GM23338 (cell line): ENCODE measurements around the gene ZNF324B. TPM values are rescaled to one million over a fixed set of nuclear protein-coding genes. Genes with fewer than 3 reads are reported as not detected.
A peak's percentile ranks its signal among the peaks of the same experiment; 100 is the strongest.

Source experiments
- ATAC-seq: fragments of 200-7000 bp; cut with Tn5 transposase; 3 replicates; pipeline ENCODE4 v1.9.1; 2020
- DNase-seq: peaks from one replicate; pipeline ENCODE4 v3.0.0-alpha.2; 2015; ENCODE audit warnings: low spot score
- H2AFZ ChIP-seq: fragments of 200-600 bp; sonication (generic); 2 replicates; pipeline ENCODE4 v1.8.0; 2016; ENCODE audit warnings: antibody characterized with exemption, mild to moderate bottlenecking, moderate library complexity
- H3F3A ChIP-seq: fragments of 200-600 bp; sonication (generic); replicated peaks from 2 replicates; pipeline ENCODE4 v1.8.0; 2017; ENCODE audit warnings: antibody characterized with exemption, mixed run types, low read depth
- H3K27ac ChIP-seq: fragments of 200-600 bp; sonication (generic); 2 replicates; pipeline ENCODE4 v1.6.1; 2016; ENCODE audit warnings: low read depth
- H3K27me3 ChIP-seq: fragments of 200-600 bp; sonication (generic); 2 replicates; pipeline ENCODE4 v1.8.0; 2016; ENCODE audit warnings: mild to moderate bottlenecking, mixed run types, moderate library complexity; ENCODE audit not compliant: insufficient read depth
- H3K36me3 ChIP-seq: fragments of 200-600 bp; sonication (generic); 2 replicates; pipeline ENCODE4 v1.8.0; 2016; ENCODE audit warnings: mild to moderate bottlenecking; ENCODE audit not compliant: insufficient read depth
- H3K4me1 ChIP-seq: fragments of 200-600 bp; sonication (generic); 2 replicates; pipeline ENCODE4 v1.8.0; 2016; ENCODE audit warnings: mild to moderate bottlenecking, moderate library complexity; ENCODE audit not compliant: insufficient read depth
- H3K4me2 ChIP-seq: fragments of 200-600 bp; sonication (generic); 2 replicates; pipeline ENCODE4 v1.7.1; 2017; ENCODE audit warnings: mixed run types
- H3K4me3 ChIP-seq: fragments of 200-600 bp; sonication (generic); 2 replicates; pipeline ENCODE4 v1.6.1; 2016; ENCODE audit warnings: mixed run types
- H3K79me2 ChIP-seq: fragments of 200-600 bp; sonication (generic); replicated peaks from 2 replicates; pipeline ENCODE4 v1.8.0; 2017; ENCODE audit warnings: mild to moderate bottlenecking; ENCODE audit not compliant: insufficient read depth
- H3K9me2 ChIP-seq: fragments of 200-600 bp; sonication (generic); 2 replicates; pipeline ENCODE4 v1.8.0; 2017; ENCODE audit not compliant: insufficient read depth
- H4K20me1 ChIP-seq: fragments of 200-600 bp; sonication (generic); replicated peaks from 2 replicates; pipeline ENCODE4 v1.8.0; 2017; ENCODE audit warnings: mild to moderate bottlenecking; ENCODE audit not compliant: insufficient read depth
- H3K27ac Mint-ChIP-seq: 2 replicates; pipeline ENCODE4 v1.8.0; 2020; ENCODE audit warnings: inconsistent platforms, mild to moderate bottlenecking, moderate library complexity, mixed read lengths
- H3K27me3 Mint-ChIP-seq: 3 replicates; pipeline ENCODE4 v1.8.0; 2022; ENCODE audit warnings: low read depth, mild to moderate bottlenecking, moderate library complexity, mixed read lengths, inconsistent platforms; ENCODE audit not compliant: insufficient read depth, poor library complexity
- H3K36me3 Mint-ChIP-seq: 3 replicates; pipeline ENCODE4 v1.8.0; 2021; ENCODE audit warnings: low read depth, mild to moderate bottlenecking, inconsistent platforms, moderate library complexity, mixed read lengths
- H3K4me1 Mint-ChIP-seq: 3 replicates; pipeline ENCODE4 v1.8.0; 2020; ENCODE audit warnings: mild to moderate bottlenecking, inconsistent platforms, mixed read lengths
- H3K4me3 Mint-ChIP-seq: 3 replicates; pipeline ENCODE4 v1.8.0; 2021; ENCODE audit warnings: moderate library complexity, mild to moderate bottlenecking, inconsistent platforms, mixed read lengths
- H3K9me3 Mint-ChIP-seq: 3 replicates; pipeline ENCODE4 v1.8.0; 2020; ENCODE audit warnings: moderate library complexity, mild to moderate bottlenecking, inconsistent platforms, mixed read lengths
- CREB1 ChIP-seq: fragments of 250-450 bp; sonication (Bioruptor Pico); IDR thresholded peaks from 2 replicates; pipeline ENCODE4 v1.5.0; 2020; ENCODE audit warnings: low read depth, mild to moderate bottlenecking, moderate library complexity
- EZH2 ChIP-seq: fragments of 200-600 bp; sonication (generic); IDR thresholded peaks from one replicate; pipeline ENCODE4 v1.8.0; 2017; ENCODE audit warnings: antibody characterized with exemption, mild to moderate bottlenecking, low read depth; ENCODE audit not compliant: unreplicated experiment
- EZH2phosphoT487 ChIP-seq: fragments of 200-600 bp; sonication (generic); IDR thresholded peaks from one replicate; pipeline ENCODE4 v1.8.1; 2018; ENCODE audit warnings: antibody characterized with exemption; ENCODE audit not compliant: unreplicated experiment
- JUNB ChIP-seq: IDR thresholded peaks from one replicate; pipeline ENCODE4 v1.6.1; 2016; ENCODE audit warnings: antibody characterized with exemption; ENCODE audit not compliant: unreplicated experiment
- NANOG ChIP-seq: IDR thresholded peaks from 2 replicates; pipeline ENCODE4 v1.6.1; 2016; ENCODE audit warnings: antibody characterized with exemption, borderline replicate concordance
- POLR2AphosphoS5 ChIP-seq: IDR thresholded peaks from 2 replicates; pipeline ENCODE4 v1.6.1; 2016; ENCODE audit warnings: antibody characterized with exemption, low read depth
- REST ChIP-seq: IDR thresholded peaks from one replicate; pipeline ENCODE4 v1.6.1; 2018; ENCODE audit warnings: antibody characterized with exemption; ENCODE audit not compliant: unreplicated experiment
- STAT1 ChIP-seq: IDR thresholded peaks from one replicate; pipeline ENCODE4 v1.6.1; 2016; ENCODE audit warnings: antibody characterized with exemption; ENCODE audit not compliant: unreplicated experiment
- ZNF331 ChIP-seq: fragments of 250-450 bp; sonication (Bioruptor Pico); IDR thresholded peaks from 2 replicates; pipeline ENCODE4 v1.5.0; 2020; ENCODE audit warnings: low read depth, mild to moderate bottlenecking, moderate library complexity
- polyA plus RNA-seq: library from polyadenylated mRNA; unstranded; fragments of >200 nt; fragmentation: Nextera tagmentation; extraction: Ambion mirVana; gene quantifications from 2 replicates; pipeline ENCODE4 v1.2.1, GENCODE V29; 2016
- total RNA-seq: library from RNA; depleted of rRNA; stranded (reverse); fragments of >200 nt; shearing (Covaris generic); gene quantifications from 2 replicates; pipeline ENCODE4 v1.2.3, GENCODE V29; 2014
- TF ChIP-seq, protein P1 (sequence below): IDR thresholded peaks from 2 replicates; pipeline ENCODE4 v1.6.1; 2016; ENCODE audit warnings: antibody characterized with exemption
- TF ChIP-seq, protein P2 (sequence below): fragments of 250-450 bp; sonication (Bioruptor Pico); IDR thresholded peaks from 2 replicates; pipeline ENCODE4 v1.5.0; 2020; ENCODE audit warnings: mild to moderate bottlenecking, moderate library complexity
- TF ChIP-seq, protein P3 (sequence below), 2 experiments: fragments of 200-600 bp in 1 of 2; sonication (generic) in 1 of 2; conservative IDR thresholded peaks; 2 replicates each; pipeline versions ENCODE4 v1.5.1 to v1.6.1; 2016 to 2017; ENCODE audit warnings: antibody characterized with exemption in 2 of 2, low read depth in 2 of 2, mild to moderate bottlenecking in 2 of 2, moderate library complexity in 1 of 2

ZNF324B gene
- total and polyA plus RNA-seq, 2 experiments from 2014 or later = 0.50 to 4.7 TPM

DNA sequence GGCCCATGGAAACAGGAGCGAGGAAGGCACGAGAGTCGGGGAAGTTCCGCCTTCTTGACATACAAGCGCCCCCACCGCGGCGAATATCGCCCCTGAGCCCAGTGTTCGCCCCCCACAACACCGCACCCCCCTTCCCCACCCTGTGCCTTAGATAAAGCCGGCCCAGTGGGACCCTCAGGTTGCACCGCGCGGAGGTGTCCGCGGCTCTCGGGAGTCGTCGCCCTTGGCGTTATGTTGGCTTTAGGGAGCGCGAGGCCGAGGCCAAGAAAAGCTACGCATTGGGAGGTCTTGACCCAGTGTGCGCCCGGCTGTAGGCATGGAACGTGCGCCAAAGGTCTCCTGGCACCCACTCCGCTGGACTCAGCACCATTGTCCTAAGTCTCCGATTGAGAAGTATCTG, 10.9 kb upstream of the ZNF324B start:
- H3K27ac Mint-ChIP-seq = peak overlapping the region; percentile 82; the same call in 1 of the 2 replicates
- Histone ChIP-seq H3K27ac (no peak overlapping the region), H4K20me1 (no peaks in the 10 kb centered on the region), H3K4me3 (peak overlapping the region; percentile 56), H3K4me2 (peak overlapping the region; percentile 72), H3K79me2 (no peaks in the 10 kb centered on the region), H3K36me3 (peaks cover 13% of the 10 kb centered on the region), H3K9me2 (peaks cover 28% of the 10 kb centered on the region), H3K4me1 (peaks cover 6% of the 10 kb centered on the region; the same call in 1 of the 2 replicates), H3F3A (no peaks in the 10 kb centered on the region; the same call in 1 of the 2 replicates), H3K27me3 (no peaks in the 10 kb centered on the region), H2AFZ (peak overlapping the region; percentile 83; the same call in 1 of the 2 replicates)
- DNase-seq (peak; percentile 9), ATAC-seq (no peak)
- peaks cover 2% of the 10 kb centered on the region; the same call in 1 of the 3 replicates for H3K4me1 Mint-ChIP-seq
- H3K27me3 Mint-ChIP-seq = peaks cover 28% of the 10 kb centered on the region
- TF ChIP-seq ZNF331 = no peak
- TF ChIP-seq NANOG = no peak
- TF ChIP-seq, protein P1, sequence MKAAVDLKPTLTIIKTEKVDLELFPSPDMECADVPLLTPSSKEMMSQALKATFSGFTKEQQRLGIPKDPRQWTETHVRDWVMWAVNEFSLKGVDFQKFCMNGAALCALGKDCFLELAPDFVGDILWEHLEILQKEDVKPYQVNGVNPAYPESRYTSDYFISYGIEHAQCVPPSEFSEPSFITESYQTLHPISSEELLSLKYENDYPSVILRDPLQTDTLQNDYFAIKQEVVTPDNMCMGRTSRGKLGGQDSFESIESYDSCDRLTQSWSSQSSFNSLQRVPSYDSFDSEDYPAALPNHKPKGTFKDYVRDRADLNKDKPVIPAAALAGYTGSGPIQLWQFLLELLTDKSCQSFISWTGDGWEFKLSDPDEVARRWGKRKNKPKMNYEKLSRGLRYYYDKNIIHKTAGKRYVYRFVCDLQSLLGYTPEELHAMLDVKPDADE = no peak
- no peak for TF ChIP-seq POLR2AphosphoS5
- no peak for TF ChIP-seq EZH2
- TF ChIP-seq STAT1 = no peak
- TF ChIP-seq EZH2phosphoT487 = no peak
- TF ChIP-seq, protein P2, sequence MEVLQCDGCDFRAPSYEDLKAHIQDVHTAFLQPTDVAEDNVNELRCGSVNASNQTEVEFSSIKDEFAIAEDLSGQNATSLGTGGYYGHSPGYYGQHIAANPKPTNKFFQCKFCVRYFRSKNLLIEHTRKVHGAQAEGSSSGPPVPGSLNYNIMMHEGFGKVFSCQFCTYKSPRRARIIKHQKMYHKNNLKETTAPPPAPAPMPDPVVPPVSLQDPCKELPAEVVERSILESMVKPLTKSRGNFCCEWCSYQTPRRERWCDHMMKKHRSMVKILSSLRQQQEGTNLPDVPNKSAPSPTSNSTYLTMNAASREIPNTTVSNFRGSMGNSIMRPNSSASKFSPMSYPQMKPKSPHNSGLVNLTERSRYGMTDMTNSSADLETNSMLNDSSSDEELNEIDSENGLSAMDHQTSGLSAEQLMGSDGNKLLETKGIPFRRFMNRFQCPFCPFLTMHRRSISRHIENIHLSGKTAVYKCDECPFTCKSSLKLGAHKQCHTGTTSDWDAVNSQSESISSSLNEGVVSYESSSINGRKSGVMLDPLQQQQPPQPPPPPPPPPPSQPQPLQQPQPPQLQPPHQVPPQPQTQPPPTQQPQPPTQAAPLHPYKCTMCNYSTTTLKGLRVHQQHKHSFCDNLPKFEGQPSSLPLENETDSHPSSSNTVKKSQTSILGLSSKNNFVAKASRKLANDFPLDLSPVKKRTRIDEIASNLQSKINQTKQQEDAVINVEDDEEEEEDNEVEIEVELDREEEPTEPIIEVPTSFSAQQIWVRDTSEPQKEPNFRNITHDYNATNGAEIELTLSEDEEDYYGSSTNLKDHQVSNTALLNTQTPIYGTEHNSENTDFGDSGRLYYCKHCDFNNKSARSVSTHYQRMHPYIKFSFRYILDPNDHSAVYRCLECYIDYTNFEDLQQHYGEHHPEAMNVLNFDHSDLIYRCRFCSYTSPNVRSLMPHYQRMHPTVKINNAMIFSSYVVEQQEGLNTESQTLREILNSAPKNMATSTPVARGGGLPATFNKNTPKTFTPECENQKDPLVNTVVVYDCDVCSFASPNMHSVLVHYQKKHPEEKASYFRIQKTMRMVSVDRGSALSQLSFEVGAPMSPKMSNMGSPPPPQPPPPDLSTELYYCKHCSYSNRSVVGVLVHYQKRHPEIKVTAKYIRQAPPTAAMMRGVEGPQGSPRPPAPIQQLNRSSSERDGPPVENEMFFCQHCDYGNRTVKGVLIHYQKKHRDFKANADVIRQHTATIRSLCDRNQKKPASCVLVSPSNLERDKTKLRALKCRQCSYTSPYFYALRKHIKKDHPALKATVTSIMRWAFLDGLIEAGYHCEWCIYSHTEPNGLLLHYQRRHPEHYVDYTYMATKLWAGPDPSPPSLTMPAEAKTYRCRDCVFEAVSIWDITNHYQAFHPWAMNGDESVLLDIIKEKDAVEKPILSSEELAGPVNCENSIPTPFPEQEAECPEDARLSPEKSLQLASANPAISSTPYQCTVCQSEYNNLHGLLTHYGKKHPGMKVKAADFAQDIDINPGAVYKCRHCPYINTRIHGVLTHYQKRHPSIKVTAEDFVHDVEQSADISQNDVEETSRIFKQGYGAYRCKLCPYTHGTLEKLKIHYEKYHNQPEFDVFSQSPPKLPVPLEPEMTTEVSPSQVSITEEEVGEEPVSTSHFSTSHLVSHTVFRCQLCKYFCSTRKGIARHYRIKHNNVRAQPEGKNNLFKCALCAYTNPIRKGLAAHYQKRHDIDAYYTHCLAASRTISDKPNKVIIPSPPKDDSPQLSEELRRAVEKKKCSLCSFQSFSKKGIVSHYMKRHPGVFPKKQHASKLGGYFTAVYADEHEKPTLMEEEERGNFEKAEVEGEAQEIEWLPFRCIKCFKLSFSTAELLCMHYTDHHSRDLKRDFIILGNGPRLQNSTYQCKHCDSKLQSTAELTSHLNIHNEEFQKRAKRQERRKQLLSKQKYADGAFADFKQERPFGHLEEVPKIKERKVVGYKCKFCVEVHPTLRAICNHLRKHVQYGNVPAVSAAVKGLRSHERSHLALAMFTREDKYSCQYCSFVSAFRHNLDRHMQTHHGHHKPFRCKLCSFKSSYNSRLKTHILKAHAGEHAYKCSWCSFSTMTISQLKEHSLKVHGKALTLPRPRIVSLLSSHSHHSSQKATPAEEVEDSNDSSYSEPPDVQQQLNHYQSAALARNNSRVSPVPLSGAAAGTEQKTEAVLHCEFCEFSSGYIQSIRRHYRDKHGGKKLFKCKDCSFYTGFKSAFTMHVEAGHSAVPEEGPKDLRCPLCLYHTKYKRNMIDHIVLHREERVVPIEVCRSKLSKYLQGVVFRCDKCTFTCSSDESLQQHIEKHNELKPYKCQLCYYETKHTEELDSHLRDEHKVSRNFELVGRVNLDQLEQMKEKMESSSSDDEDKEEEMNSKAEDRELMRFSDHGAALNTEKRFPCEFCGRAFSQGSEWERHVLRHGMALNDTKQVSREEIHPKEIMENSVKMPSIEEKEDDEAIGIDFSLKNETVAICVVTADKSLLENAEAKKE = no peak
- TF ChIP-seq REST = no peak
- TF ChIP-seq, protein P3, sequence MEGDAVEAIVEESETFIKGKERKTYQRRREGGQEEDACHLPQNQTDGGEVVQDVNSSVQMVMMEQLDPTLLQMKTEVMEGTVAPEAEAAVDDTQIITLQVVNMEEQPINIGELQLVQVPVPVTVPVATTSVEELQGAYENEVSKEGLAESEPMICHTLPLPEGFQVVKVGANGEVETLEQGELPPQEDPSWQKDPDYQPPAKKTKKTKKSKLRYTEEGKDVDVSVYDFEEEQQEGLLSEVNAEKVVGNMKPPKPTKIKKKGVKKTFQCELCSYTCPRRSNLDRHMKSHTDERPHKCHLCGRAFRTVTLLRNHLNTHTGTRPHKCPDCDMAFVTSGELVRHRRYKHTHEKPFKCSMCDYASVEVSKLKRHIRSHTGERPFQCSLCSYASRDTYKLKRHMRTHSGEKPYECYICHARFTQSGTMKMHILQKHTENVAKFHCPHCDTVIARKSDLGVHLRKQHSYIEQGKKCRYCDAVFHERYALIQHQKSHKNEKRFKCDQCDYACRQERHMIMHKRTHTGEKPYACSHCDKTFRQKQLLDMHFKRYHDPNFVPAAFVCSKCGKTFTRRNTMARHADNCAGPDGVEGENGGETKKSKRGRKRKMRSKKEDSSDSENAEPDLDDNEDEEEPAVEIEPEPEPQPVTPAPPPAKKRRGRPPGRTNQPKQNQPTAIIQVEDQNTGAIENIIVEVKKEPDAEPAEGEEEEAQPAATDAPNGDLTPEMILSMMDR (conservative IDR thresholded peaks at IDR 0.05; ENCODE audit: low read depth in 2 of 2) = no peak
- TF ChIP-seq JUNB = no peak
- no peak for TF ChIP-seq CREB1 (CRISPR knock-in tag)
- H3K9me3 Mint-ChIP-seq = peaks cover 72% of the 10 kb centered on the region
- peak overlapping the region; percentile 81 for H3K4me3 Mint-ChIP-seq
- peaks cover 52% of the 10 kb centered on the region for H3K36me3 Mint-ChIP-seq
